ENCODE data around the gene SLAMF9.

GRCh38 chr1:159962176-159962575 is 8.1 kb upstream of the SLAMF9 start:
- TF ChIP-seq CTCF (IDR thresholded peaks at IDR 0.05): no peak
- no peak for TF ChIP-seq POLR2AphosphoS5 (IDR thresholded peaks at IDR 0.05)
- TF ChIP-seq EP300 (IDR thresholded peaks at IDR 0.05): no peak

Data from suprapubic skin (tissue), 4 donors.